CD4-positive, alpha-beta T cell treated with Interleukin-10 for 1 hour (primary cell): Measurements from ENCODE around the gene DEPDC5.

Experiments used
- DNase-seq: peaks from one replicate; pipeline ENCODE4 v3.0.0-alpha.2; 2020

DEPDC5 gene

DNA sequence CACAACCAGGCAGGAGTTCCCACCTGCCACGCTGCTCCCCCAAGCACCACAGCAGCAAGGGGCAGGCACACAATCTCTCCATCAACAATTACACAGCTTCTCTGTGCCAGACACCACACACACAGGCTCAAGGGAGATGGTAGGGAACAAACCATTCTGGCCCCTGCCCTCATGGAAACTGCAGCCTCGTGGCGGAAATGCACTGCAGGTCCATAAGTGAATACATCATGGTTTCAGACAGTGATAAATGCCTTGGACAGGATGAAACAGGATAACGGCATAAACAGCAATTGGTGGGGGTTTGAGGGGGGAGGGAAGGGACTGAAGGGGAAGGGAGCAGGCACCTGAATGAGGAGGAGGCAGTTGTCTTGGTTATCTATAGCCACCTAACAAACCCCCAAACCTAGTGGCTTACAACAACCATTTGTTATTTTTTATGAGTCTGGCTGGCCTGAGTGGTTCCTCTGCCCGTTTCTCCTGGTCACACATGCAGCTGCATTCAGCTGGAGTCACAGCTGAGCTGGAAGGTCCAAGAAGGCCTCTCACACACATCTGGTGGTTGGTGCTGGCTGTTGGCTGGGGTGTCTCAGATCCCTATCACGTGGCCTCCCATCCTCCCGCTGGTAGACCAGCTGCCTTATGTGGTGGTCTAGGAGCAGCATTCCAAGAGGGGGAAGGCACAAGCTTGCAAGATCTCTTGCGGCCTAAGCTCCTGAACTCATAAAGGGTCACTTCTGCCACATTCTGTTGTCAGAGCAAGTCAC lies 175.5 kb downstream of the DEPDC5 start:
- DNase-seq = no peak

DNA sequence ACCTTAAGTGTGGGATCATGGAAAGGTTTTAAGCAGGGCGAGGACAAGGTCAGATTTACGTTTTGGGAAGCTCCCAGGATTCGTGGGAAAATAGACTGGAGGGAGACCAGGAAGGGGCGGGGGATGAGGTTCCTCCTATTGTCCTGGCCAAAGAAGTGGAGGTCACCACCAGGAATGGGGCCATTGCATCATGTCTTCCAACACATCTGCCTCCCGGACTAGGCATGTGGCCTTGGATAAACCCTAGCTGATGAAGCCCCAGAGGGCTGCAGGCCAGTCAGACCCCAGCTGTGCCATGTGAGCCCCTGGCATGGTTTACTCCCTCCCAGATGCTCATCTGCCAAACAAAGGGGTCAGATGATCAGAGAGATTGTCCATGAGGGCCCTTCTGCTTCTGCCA lies 179.0 kb downstream of the DEPDC5 start:
- no peak for DNase-seq

- no peak for DNase-seq
These were observed 179.6 kb downstream of the DEPDC5 start for GRCh38 chr22:31933406-31933805.

GRCh38 chr22:31933816-31934482 lies 180.1 kb downstream of the DEPDC5 start:
- no peak for DNase-seq

DNA sequence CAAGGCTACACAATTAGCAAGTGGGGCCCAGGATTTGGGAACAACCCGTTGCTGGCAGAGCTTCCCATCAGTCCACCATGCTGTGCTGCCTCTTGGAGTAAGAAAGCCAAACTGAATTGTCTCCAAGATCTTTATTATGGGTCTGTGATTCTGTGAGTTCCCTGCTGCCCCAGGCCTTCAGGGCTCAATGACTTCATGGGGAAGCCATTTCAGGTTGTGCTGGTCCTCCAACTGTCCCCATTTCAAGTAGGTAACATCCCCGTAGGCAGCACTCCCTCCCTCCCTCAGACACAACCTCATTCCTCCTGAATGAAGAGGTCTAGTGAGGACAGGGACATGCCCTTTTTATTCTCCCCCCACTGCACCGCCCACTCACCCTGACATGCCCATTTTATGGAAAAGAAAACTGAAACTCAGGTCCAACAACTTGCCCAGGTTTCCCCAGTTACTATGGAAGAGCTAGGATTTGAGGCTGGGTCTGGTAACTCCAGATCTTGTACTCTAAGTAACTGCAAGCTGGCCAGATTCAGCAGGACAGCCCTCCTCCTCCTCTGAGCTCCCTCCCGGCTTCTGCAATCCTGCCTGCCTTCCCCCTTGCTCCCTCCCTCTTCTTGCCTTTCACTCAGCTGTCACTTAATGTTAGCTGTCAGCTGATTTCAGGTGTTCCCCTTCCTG lies 182.3 kb downstream of the DEPDC5 start:
- DNase-seq = no peak

DNA sequence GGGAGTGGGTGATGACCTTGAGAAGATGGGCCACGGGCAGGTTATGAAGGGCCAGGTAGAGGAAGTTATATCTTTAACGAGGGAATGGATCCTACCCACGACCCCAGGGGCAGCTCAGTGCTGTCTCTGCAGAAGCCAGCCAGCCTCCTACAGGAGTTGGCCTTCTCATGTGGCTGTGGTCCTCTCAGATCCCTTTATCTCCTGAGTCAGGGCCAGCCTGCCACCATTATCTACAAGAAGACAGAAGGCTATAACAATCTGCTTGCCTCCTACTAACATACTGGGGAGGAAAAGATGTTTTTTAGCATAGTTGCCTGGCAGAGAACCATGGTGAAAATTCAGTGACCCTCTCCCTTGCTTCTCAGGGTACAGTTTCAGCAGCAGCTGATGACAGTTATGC lies 183.5 kb downstream of the DEPDC5 start:
- no peak for DNase-seq

GRCh38 chr22:31938296-31938695 lies 184.5 kb downstream of the DEPDC5 start:
- DNase-seq = no peak

GRCh38 chr22:31940506-31940905 lies 186.7 kb downstream of the DEPDC5 start:
- no peak for DNase-seq

DNA sequence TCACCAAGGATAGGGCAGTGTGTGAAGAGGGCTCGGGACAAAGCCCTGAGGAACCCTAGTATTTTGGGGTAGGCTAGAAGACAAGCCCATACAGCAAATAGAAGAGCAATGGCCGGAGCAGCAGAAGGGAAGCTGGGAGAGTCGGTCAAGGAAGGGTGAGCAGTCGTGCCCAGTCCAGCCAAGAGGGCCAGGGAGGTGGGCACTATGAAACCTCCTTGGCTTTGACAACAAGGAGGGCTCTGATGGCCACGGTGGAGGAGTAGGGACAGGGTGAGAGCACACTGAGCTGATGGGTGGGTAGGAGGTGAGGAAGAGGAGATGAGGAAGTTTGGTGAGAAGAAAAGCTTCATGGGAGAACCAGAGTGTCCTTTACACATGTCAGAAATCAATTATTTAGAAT lies 188.3 kb downstream of the DEPDC5 start:
- no peak for DNase-seq

- DNase-seq = no peak
These were observed 189.6 kb downstream of the DEPDC5 start for GRCh38 chr22:31943206-31943977.

DNA sequence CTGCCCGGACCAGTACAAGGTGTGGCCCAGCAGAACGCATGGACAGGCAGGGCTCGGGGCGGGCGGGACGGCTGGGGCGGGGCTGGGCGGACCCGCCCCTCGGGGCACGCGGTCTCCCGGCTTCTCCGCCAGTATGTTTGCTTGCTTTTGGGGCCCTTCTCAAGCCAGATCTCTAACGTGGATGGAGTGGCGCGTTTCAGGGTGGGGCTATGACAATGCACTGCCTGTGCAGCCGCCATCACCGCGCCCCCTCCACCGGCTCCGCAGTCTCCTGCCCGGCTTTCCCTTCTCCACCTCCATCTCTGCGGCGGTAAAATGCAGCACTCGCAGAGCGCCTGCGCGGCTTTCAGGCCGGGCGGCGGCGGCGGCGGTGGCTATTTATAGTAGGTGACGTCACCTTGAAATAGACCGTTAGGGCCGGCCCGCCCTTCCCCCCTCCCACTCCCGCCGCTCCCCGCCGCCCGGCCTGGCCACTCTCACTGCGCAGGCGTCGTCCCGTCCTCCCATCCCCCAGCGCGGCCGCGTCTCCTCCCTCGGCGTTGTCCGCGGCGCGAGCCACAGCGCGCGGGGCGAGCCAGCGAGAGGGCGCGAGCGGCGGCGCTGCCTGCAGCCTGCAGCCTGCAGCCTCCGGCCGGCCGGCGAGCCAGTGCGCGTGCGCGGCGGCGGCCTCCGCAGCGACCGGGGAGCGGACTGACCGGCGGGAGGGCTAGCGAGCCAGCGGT lies 190.3 kb downstream of the DEPDC5 start, which contains the start of gene YWHAH:
Gene YWHAH (plus strand): TSS at position 558 of the 722 bp plus-strand sequence. CDS start 199 bp downstream, outside the sequence.
- peak; percentile 93 for DNase-seq

DNA sequence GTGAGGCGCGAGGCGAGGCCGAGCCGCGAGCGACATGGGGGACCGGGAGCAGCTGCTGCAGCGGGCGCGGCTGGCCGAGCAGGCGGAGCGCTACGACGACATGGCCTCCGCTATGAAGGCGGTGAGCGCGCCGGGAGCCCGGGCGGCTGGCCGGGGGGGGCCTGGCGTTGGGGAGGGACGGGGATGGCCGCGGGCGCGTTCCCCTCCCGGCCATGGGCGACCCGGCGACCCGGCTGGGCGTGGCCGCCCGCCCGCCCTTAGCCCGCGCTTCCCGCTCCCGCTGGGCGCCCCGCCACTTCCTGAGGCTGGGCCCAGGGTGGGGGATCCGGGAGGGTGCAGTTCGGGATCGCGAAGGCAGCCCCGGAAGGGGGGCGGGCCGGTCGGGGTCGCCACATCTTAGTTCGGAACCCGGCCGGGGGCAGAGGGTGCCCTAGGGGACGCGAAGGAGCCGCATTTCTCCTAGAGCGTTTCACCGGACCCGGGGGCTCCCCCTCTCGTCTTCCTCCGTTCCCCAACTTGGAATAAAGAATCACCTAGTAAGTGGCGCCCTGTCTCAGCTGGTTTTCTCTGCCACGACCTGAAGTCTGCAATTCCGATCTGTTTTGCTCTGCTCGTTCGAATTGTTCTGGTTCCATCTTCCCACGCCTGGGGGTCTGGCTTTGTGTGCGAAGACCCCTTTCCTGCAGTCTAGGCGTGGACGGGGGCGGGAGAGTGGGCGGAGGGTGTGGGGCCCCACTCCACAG lies 191.1 kb downstream of the DEPDC5 start:
- DNase-seq = peak; percentile 42

DNA sequence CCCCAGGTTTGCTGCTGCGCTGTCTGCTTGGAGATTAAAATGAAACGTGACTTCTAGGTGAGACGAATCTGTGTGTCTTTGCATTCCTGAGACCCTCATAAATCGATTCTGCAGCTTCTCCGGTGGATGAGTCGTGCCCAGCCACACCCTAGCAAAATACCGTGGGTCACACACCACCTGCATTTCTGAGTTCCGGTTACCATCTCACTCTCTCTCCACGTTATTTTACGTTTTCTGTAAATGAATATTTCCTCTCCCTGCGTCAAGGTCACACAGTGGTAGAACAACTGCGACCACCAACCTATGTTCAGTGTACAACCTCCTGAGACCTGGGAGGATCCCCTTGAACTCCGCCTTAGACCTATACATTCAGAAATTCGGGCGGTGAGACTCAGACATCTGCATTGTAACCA lies 191.6 kb downstream of the DEPDC5 start:
- no peak for DNase-seq

- DNase-seq = no peak
These were observed 192.3 kb downstream of the DEPDC5 start for GRCh38 chr22:31945971-31946680.

DNA sequence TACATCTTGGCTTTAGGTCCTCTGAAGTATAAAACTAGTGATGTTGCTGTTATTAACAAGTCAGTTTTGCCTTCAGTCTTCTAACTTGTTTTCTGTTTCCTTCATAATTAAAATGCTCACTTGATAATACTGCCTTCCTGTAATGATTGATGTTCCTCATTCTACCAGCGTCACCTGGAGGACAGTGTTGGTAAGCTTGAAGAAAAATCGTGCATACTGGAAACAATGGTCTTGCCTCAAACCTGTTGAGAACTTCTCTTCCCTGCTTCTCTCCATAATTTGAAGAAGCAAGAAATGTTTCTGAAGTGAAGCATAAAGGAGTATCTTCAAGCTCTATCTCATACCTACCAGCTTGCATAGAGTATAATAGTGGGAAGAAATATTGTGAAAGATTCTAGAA lies 193.5 kb downstream of the DEPDC5 start:
- peak; percentile 74 for DNase-seq

DNA sequence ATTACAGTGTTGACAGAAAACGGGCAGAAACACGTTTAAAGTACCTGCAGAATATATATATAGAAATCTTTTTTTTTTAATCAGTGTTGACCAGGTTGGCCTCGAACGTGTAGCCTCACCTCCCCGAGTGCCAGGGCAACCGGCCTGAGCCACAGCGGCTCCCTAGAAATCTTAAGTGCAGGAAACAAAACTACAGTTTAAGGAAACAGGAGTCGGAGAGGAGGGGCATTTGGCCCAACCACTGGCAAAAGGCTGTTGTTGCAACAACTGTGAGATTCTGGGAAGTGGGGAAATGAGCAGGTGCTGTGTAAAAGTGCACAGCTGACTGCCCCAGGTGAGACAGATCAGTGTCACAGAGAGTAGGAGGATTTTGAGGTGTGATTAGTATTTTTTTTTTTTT lies 194.2 kb downstream of the DEPDC5 start:
- no peak for DNase-seq

- no peak for DNase-seq
These were observed 196.4 kb downstream of the DEPDC5 start for GRCh38 chr22:31950226-31950625.

GRCh38 chr22:31951194-31952093 lies 197.6 kb downstream of the DEPDC5 start:
- DNase-seq = no peak

- DNase-seq = no peak
These were observed 198.2 kb downstream of the DEPDC5 start for GRCh38 chr22:31952094-31952401.

- DNase-seq = no peak
These were observed 198.7 kb downstream of the DEPDC5 start for GRCh38 chr22:31952472-31952871.
